Fibroblast of skin of back (primary cell): ENCODE data around the gene RAB28.
A peak's percentile ranks its signal among the peaks of the same experiment; 100 is the strongest.
"Not testable (repeated sequence)": the region's sequence is repeated elsewhere in the genome, so short reads cannot be mapped to it uniquely, and the experiment has no call there.

ENCODE experiments used
- DNase-seq: peaks from one replicate; pipeline ENCODE4 v3.0.0-alpha.2; 2013

RAB28 gene

GRCh38 chr4:13445841-13446790, 38.0 kb downstream of the RAB28 start:
- DNase-seq, result no peak

GRCh38 chr4:13441506-13441905, 42.6 kb downstream of the RAB28 start:
- DNase-seq, result no peak

GRCh38 chr4:13436962-13437361, 47.2 kb downstream of the RAB28 start:
- DNase-seq, result no peak

GRCh38 chr4:13432453-13432852, 51.7 kb downstream of the RAB28 start:
- no peak for DNase-seq

- DNase-seq, result no peak
Observed at GRCh38 chr4:13430834-13431568, 53.1 kb downstream of the RAB28 start.

GRCh38 chr4:13427599-13428325, 56.4 kb downstream of the RAB28 start:
- no peak for DNase-seq

GRCh38 chr4:13415068-13415785, 68.9 kb downstream of the RAB28 start:
- no peak for DNase-seq

- DNase-seq, result no peak
Observed at GRCh38 chr4:13413729-13414437, 70.3 kb downstream of the RAB28 start.

GRCh38 chr4:13411942-13412341, 72.2 kb downstream of the RAB28 start:
- DNase-seq, result no peak

- no peak for DNase-seq
Observed at GRCh38 chr4:13409324-13409723, 74.8 kb downstream of the RAB28 start.

GRCh38 chr4:13406156-13406555, 78.0 kb downstream of the RAB28 start:
- DNase-seq, result not testable (repeated sequence)

- no peak for DNase-seq
Observed at GRCh38 chr4:13403833-13404232, 80.3 kb downstream of the RAB28 start.

GRCh38 chr4:13403326-13403725, 80.8 kb downstream of the RAB28 start:
- DNase-seq, result no peak

- DNase-seq, result peak; percentile 17
Observed at GRCh38 chr4:13399257-13399656, 84.9 kb downstream of the RAB28 start.

GRCh38 chr4:13396161-13396560, 88.0 kb downstream of the RAB28 start:
- no peak for DNase-seq

GRCh38 chr4:13389901-13390300, 94.2 kb downstream of the RAB28 start:
- DNase-seq, result not testable (repeated sequence)

GRCh38 chr4:13386405-13387107, 97.6 kb downstream of the RAB28 start:
- no peak for DNase-seq

GRCh38 chr4:13384055-13384454, 100.1 kb downstream of the RAB28 start:
- no peak for DNase-seq

- no peak for DNase-seq
Observed at GRCh38 chr4:13378973-13379759, 105.0 kb downstream of the RAB28 start.

GRCh38 chr4:13371048-13371447, 113.1 kb downstream of the RAB28 start:
- no peak for DNase-seq
